CD14-positive monocyte (primary cell): ENCODE data around the gene LRTM2. TPM values are rescaled to one million over a fixed set of nuclear protein-coding genes. Genes with fewer than 3 reads are reported as not detected.

Source experiments
- DNase-seq, 3 donors: peaks; one replicate each; pipeline ENCODE4 v3.0.0-alpha.2; 2011 to 2022
- H2AFZ ChIP-seq: 2 replicates; pipeline ENCODE4 v1.6.0; 2012; ENCODE audit warnings: mild to moderate bottlenecking, low read depth, low read length, inconsistent platforms; ENCODE audit not compliant: insufficient read depth, poor library complexity, severe bottlenecking
- H3K27ac ChIP-seq, 2 donors: 1 replicate in 1 of 2; 2 replicates in 1 of 2; pipeline ENCODE4 v1.5.1; 2012 to 2013; ENCODE audit warnings: low read length in 2 of 2, control low read depth in 1 of 2, inconsistent platforms in 1 of 2, low read depth in 1 of 2, mild to moderate bottlenecking in 1 of 2
- H3K27me3 ChIP-seq, 2 donors: one replicate each; pipeline versions ENCODE4 v1.6.0 to v1.6.1; 2011 to 2013; ENCODE audit warnings: low read length in 2 of 2; ENCODE audit not compliant: control insufficient read depth in 2 of 2, insufficient read depth in 2 of 2
- H3K36me3 ChIP-seq, 2 donors: replicated peaks in 1 of 2; 1 replicate in 1 of 2; 2 replicates in 1 of 2; pipeline versions ENCODE4 v1.5.1 to v1.6.1; 2012 to 2013; ENCODE audit warnings: low read length in 2 of 2, control low read depth in 1 of 2, inconsistent platforms in 1 of 2, mild to moderate bottlenecking in 1 of 2; ENCODE audit not compliant: insufficient read depth in 2 of 2, control insufficient read depth in 1 of 2
- H3K4me1 ChIP-seq, 2 donors: 1 replicate in 1 of 2; 2 replicates in 1 of 2; pipeline versions ENCODE4 v1.5.1 to v1.6.1; 2012 to 2013; ENCODE audit warnings: low read length in 2 of 2, control low read depth in 1 of 2, inconsistent platforms in 1 of 2, mild to moderate bottlenecking in 1 of 2, moderate library complexity in 1 of 2; ENCODE audit not compliant: insufficient read depth in 2 of 2, control insufficient read depth in 1 of 2
- H3K4me2 ChIP-seq: replicated peaks from 2 replicates; pipeline ENCODE3; 2012; ENCODE audit warnings: low read length, moderate library complexity, mild to moderate bottlenecking; ENCODE audit not compliant: poor library complexity, severe bottlenecking; ENCODE audit errors: extremely low read depth
- H3K4me3 ChIP-seq, 3 experiments: fragments of 200-600 bp in 1 of 3; sonication (generic) in 1 of 3; replicated peaks in 1 of 3; 1 replicate in 2 of 3; 2 replicates in 1 of 3; pipeline ENCODE4 v1.5.1; 2011 to 2013; ENCODE audit warnings: low read length in 3 of 3, mild to moderate bottlenecking in 3 of 3, control low read depth in 2 of 3, low read depth in 2 of 3, inconsistent platforms in 1 of 3, moderate library complexity in 1 of 3
- H3K79me2 ChIP-seq: 2 replicates; pipeline ENCODE4 v1.6.0; 2012; ENCODE audit warnings: mild to moderate bottlenecking, control low read depth, inconsistent platforms, low read length, moderate library complexity; ENCODE audit not compliant: insufficient read depth
- H3K9ac ChIP-seq: 2 replicates; pipeline ENCODE4 v1.6.0; 2017; ENCODE audit warnings: low read length, mild to moderate bottlenecking; ENCODE audit not compliant: insufficient read depth, poor library complexity, severe bottlenecking
- H3K9me3 ChIP-seq, 2 donors: replicated peaks in 1 of 2; 1 replicate in 1 of 2; 2 replicates in 1 of 2; pipeline versions ENCODE4 v1.5.1 to v1.6.1; 2012 to 2013; ENCODE audit warnings: low read length in 2 of 2, control low read depth in 1 of 2; ENCODE audit not compliant: control insufficient read depth in 1 of 2, insufficient read depth in 1 of 2
- H4K20me1 ChIP-seq: 2 replicates; pipeline ENCODE4 v1.6.0; 2012; ENCODE audit warnings: mild to moderate bottlenecking, low read length, control low read depth, moderate library complexity; ENCODE audit not compliant: insufficient read depth
- H3K27ac Mint-ChIP-seq, 7 donors: one replicate each; pipeline ENCODE4 v1.8.0; 2020; ENCODE audit warnings: mild to moderate bottlenecking in 7 of 7, mixed read lengths in 7 of 7, moderate library complexity in 6 of 7, inconsistent platforms in 2 of 7
- H3K27me3 Mint-ChIP-seq, 3 donors: one replicate each; pipeline ENCODE4 v1.8.0; 2021 to 2022; ENCODE audit warnings: low read depth in 3 of 3, mild to moderate bottlenecking in 3 of 3, mixed read lengths in 3 of 3, moderate library complexity in 3 of 3, inconsistent platforms in 1 of 3
- H3K36me3 Mint-ChIP-seq, 2 donors: one replicate each; pipeline ENCODE4 v1.8.0; 2020; ENCODE audit warnings: mixed read lengths in 2 of 2, inconsistent platforms in 1 of 2, mild to moderate bottlenecking in 1 of 2
- H3K4me1 Mint-ChIP-seq: one replicate; pipeline ENCODE4 v1.8.0; 2020; ENCODE audit warnings: mild to moderate bottlenecking, mixed read lengths
- H3K4me3 Mint-ChIP-seq, 2 donors: one replicate each; pipeline ENCODE4 v1.8.0; 2020; ENCODE audit warnings: mild to moderate bottlenecking in 2 of 2, mixed read lengths in 2 of 2, moderate library complexity in 1 of 2
- H3K9me3 Mint-ChIP-seq, 7 donors: one replicate each; pipeline ENCODE4 v1.8.0; 2020 to 2022; ENCODE audit warnings: mixed read lengths in 7 of 7, mild to moderate bottlenecking in 6 of 7, moderate library complexity in 6 of 7, inconsistent platforms in 2 of 7
- CTCF ChIP-seq: fragments of 200-600 bp; IDR thresholded peaks from one replicate; pipeline ENCODE4 v1.8.0; 2022; ENCODE audit warnings: antibody characterized with exemption, mild to moderate bottlenecking
- WGBS: methylation state at CpG from one replicate; pipeline ENCODE4 v1.1.5; 2013; ENCODE audit warnings: missing lambda C conversion rate; ENCODE audit not compliant: insufficient coverage; 5-methylcytosine and 5-hydroxymethylcytosine counted together
- intact Hi-C, 2 donors: fragments of 100-400 bp; cut with micrococcal nuclease; formaldehyde crosslinking; loops; one replicate each; pipeline versions ENCODE4 v1.15.0 to v1.15.1; 2023
- polyA plus RNA-seq, 3 donors: library from polyadenylated mRNA; depleted of rRNA in 1 of 3; unstranded in 2 of 3; stranded (reverse) in 1 of 3; fragments of 300-500 nt in 2 of 3; fragments of >200 nt in 1 of 3; fragmentation: Illumina TruSeq in 2 of 3; gene quantifications; 1 replicate in 2 of 3; 2 replicates in 1 of 3; pipeline ENCODE4 v1.2.3, GENCODE V29; 2012 to 2021

The LRTM2 gene
- polyA plus RNA-seq, 3 donors = not detected

GRCh38 chr12:1812650-1813302, 7.6 kb upstream of the LRTM2 start:
- H3K36me3 ChIP-seq = no peaks in the 10 kb centered on the region
- TF ChIP-seq CTCF = no peak
- WGBS = under 1% methylated on average over 15 of the region's 17 CpGs
- Mint-ChIP-seq H3K4me3 (peak overlapping the region; percentile 47 to 84), H3K27ac (peak overlapping the region; percentile 98 to 100 (median 100)), H3K4me1 (peaks cover 81% of the 10 kb centered on the region), H3K27me3 (peaks cover 2 to 3% (median 3%) of the 10 kb centered on the region in 3 donors), H3K9me3 (peaks cover 0 to 4% (median 1%) of the 10 kb centered on the region in 7 donors), H3K36me3 (peaks cover 10 to 14% of the 10 kb centered on the region in 2 donors)
- H2AFZ ChIP-seq = peak overlapping the region; percentile 52
- peaks cover 76 to 86% of the 10 kb centered on the region in 2 donors for H3K4me1 ChIP-seq
- H3K27ac ChIP-seq = peak overlapping the region; percentile 94 to 98
- intact Hi-C loops = loop anchor here in 1 of 2 donors (10.0 kb wide), 1 partner anchor 532 kb away; no protein-coding TSS in a partner anchor
- H3K9ac ChIP-seq = peak overlapping the region; percentile 63
- peak overlapping the region in 1 of 3 experiments; percentile 69 for H3K4me3 ChIP-seq
- peak overlapping the region; percentile 69 for H3K4me2 ChIP-seq
- peaks cover 21% of the 10 kb centered on the region for H3K79me2 ChIP-seq
- H3K9me3 ChIP-seq = no peaks in the 10 kb centered on the region
- peak; percentile 87 to 94 (median 91) for DNase-seq
- H3K27me3 ChIP-seq = no peaks in the 10 kb centered on the region
- H4K20me1 ChIP-seq = no peaks in the 10 kb centered on the region

DNA sequence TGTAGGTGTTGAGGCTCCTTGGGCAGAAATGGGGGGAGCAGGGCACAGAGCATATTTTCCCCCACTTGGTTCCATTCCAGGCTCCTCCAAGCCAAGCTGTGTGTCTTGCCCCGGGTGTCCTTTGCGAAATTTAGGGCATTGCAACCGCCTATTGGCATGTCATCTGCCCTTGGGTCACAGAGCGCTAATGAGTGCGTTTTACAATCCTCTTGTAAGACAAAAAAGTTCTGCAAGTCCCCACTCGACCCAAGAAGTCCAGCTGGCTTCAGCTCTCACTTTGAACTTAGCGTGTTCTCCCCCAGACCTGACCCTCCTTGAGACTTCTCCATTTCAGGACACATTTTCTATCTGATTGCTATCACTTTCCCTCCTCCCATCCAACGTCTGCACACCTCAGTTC, 6.1 kb upstream of the LRTM2 start:
- Histone ChIP-seq H3K4me3 (peak overlapping the region in 1 of 3 experiments; percentile 69), H3K9me3 (no peaks in the 10 kb centered on the region), H3K36me3 (no peaks in the 10 kb centered on the region), H3K27me3 (peaks cover 0 to 4% of the 10 kb centered on the region in 2 donors), H4K20me1 (no peaks in the 10 kb centered on the region), H2AFZ (no peak overlapping the region), H3K27ac (peak overlapping the region; percentile 94 to 98), H3K9ac (no peak overlapping the region), H3K79me2 (peaks cover 13% of the 10 kb centered on the region), H3K4me2 (no peak overlapping the region), H3K4me1 (peaks cover 62 to 71% of the 10 kb centered on the region in 2 donors)
- peak overlapping the region; percentile 15 to 100 (median 100) for H3K27ac Mint-ChIP-seq
- peaks cover 70% of the 10 kb centered on the region for H3K4me1 Mint-ChIP-seq
- intact Hi-C loops = loop anchor here in 1 of 2 donors (10.0 kb wide), 1 partner anchor 531 kb away; no protein-coding TSS in a partner anchor
- DNase-seq = no peak
- TF ChIP-seq CTCF = no peak
- H3K9me3 Mint-ChIP-seq = peaks cover 0 to 4% (median 2%) of the 10 kb centered on the region in 7 donors
- 41% methylated on average over 8 of the region's 8 CpGs for WGBS
- H3K4me3 Mint-ChIP-seq = peak overlapping the region in 1 of 2 donors; percentile 43
- peaks cover 5 to 11% (median 7%) of the 10 kb centered on the region in 3 donors for H3K27me3 Mint-ChIP-seq
- peaks cover 10% of the 10 kb centered on the region in 2 donors for H3K36me3 Mint-ChIP-seq
